Natural killer cell treated with Interleukin-12 subunit alpha and Interleukin-12 subunit beta and Interleukin-15 and Interleukin-18, amount 100 ng/mL, for 72 hours (primary cell): ENCODE data around the gene NOS3. TPM values are rescaled to one million over a fixed set of nuclear protein-coding genes. Genes with fewer than 3 reads are reported as not detected.

ENCODE experiments used
- ATAC-seq, 2 donors: fragments of 150-1000 bp; cut with Tn5 transposase in 1 of 2; sonication (Bioruptor Pico), chemical (Tn5 transposase) in 1 of 2; 2 replicates each; pipeline ENCODE4 v1.10.0; 2021
- DNase-seq: peaks from one replicate; pipeline ENCODE4 v3.0.0; 2022; ENCODE audit warnings: low spot score
- H3K27ac Mint-ChIP-seq, 2 donors: 1 replicate in 1 of 2; 2 replicates in 1 of 2; pipeline ENCODE4 v1.8.0; 2022; ENCODE audit warnings: mixed read lengths in 2 of 2, mild to moderate bottlenecking in 1 of 2, moderate library complexity in 1 of 2
- H3K27me3 Mint-ChIP-seq, 2 donors: 1 replicate in 1 of 2; 2 replicates in 1 of 2; pipeline ENCODE4 v1.8.0; 2022; ENCODE audit warnings: mixed read lengths in 2 of 2
- H3K36me3 Mint-ChIP-seq: one replicate; pipeline ENCODE4 v1.8.0; 2022; ENCODE audit warnings: mixed read lengths
- H3K4me1 Mint-ChIP-seq, 2 donors: 1 replicate in 1 of 2; 2 replicates in 1 of 2; pipeline ENCODE4 v1.8.0; 2022; ENCODE audit warnings: low read depth in 2 of 2, mixed read lengths in 2 of 2, mild to moderate bottlenecking in 1 of 2
- H3K4me3 Mint-ChIP-seq: one replicate; pipeline ENCODE4 v1.8.0; 2022; ENCODE audit warnings: mixed read lengths
- H3K9me3 Mint-ChIP-seq: 2 replicates; pipeline ENCODE4 v1.8.0; 2022; ENCODE audit warnings: mixed read lengths
- total RNA-seq, 2 donors: library from RNA; stranded (reverse); gene quantifications; one replicate each; pipeline ENCODE4 v1.2.3, GENCODE V29; 2022

The NOS3 gene
- total RNA-seq, 2 donors from 2014 or later: 1.2 to 8.0 TPM

DNA sequence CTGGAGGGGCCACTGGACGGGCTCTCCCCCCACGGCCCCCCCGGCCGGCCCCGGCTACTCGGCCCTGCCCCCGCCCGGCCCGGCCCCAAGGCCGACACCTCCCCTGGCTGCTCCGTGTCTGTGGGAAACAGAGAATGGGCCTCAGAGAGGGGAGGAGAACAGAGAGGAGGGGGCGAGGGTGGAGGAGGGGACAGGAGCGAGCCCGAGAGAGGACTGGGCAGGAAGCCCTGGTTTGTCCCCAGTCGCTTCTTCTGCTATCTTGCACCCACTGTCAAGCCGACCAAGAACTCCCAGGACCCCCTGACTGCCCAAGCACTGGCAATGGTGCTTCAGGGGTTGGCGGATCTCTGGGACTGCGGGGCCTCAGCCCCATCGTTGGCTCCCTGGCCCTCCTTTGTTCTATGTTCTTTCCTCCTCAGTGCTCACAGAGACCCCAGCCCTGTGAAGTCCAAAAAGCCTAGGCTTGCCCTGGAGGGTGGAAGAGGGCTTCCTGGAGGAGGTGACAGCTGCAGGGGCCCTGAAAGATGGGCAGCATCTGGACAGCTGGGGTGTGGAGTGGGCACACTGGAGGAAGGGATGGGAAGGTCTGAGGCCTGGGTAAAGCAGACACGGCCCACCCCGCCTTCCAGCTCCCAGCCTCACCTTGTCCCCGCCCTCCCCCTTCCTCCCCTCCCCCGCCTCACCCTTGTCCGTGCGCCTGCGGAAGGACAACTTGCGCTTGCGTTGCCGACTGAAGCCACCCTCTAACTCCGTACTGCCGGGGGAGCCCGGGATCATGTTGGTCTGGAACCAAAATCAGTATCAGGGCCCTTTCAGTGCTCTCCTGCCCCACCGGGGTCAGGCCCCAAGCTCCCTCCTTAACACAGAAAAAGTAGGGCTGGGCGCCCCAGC lies 42.8 kb upstream of the NOS3 start:
- no peaks in the 10 kb centered on the region for H3K4me1 Mint-ChIP-seq
- DNase-seq (peak; percentile 49), ATAC-seq (no peak)
- no peak overlapping the region for H3K27ac Mint-ChIP-seq
- peaks cover 5 to 8% of the 10 kb centered on the region in 2 donors for H3K27me3 Mint-ChIP-seq
- H3K36me3 Mint-ChIP-seq: no peaks in the 10 kb centered on the region
- H3K4me3 Mint-ChIP-seq: no peak overlapping the region
- no peaks in the 10 kb centered on the region for H3K9me3 Mint-ChIP-seq

GRCh38 chr7:150948791-150949251 lies 42.0 kb upstream of the NOS3 start:
- Mint-ChIP-seq H3K36me3 (no peaks in the 10 kb centered on the region), H3K27me3 (peaks cover 5 to 8% of the 10 kb centered on the region in 2 donors), H3K9me3 (no peaks in the 10 kb centered on the region), H3K27ac (no peak overlapping the region), H3K4me1 (no peaks in the 10 kb centered on the region), H3K4me3 (no peak overlapping the region)
- no peak for ATAC-seq
- peak; percentile 51 for DNase-seq

DNA sequence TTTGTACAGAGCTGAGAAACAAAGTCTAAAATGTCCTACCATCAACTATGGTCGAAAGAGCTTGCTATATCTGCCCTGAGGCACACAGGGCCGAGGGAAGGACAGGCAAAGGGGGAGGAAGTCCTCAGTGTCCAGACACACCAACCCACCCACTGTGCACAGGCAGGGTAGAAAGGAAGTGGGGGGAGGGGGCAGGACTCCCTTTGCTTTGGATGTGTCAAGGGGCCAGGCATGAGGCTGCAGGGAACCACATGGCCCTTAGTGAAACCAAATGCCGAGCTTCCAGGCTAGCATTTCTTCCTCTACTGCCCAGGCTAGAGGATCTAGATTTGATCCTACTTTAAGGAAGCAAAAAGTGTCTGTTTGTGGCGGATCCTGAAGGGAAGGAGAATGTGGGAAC lies 41.3 kb upstream of the NOS3 start:
- Mint-ChIP-seq H3K4me1 (no peaks in the 10 kb centered on the region), H3K27me3 (peaks cover 5 to 8% of the 10 kb centered on the region in 2 donors), H3K36me3 (no peaks in the 10 kb centered on the region), H3K27ac (no peak overlapping the region), H3K9me3 (no peaks in the 10 kb centered on the region), H3K4me3 (no peak overlapping the region)
- ATAC-seq (no peak), DNase-seq (no peak)

DNA sequence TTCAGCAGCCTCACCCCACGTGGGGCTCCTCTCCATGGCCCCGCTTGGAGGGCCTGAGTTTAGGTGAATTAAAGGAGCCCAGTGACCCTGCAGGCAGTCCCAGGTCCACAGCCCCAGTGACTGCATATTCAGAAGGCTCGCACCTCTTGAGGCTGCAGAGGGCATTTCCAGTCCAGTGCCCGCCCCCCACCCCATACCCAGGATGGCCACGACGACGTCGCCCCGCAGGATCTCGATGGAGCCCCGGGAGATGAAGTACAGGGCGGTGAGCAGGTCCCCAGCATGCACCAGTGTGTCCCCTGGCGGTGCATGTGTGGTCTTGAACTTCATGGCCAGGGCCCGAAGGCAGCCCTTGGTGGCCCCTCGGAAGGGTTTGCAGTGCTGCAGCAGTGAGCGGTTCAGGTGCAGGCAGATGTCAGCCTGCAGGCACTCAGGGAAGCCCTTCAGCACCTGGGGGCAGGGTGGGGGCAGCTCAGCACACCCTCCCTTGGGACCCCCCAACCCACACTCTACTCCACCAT lies 40.8 kb upstream of the NOS3 start:
- DNase-seq (peak; percentile 53), ATAC-seq (no peak)
- Mint-ChIP-seq H3K27me3 (peaks cover 5 to 8% of the 10 kb centered on the region in 2 donors), H3K4me3 (no peak overlapping the region), H3K36me3 (no peaks in the 10 kb centered on the region), H3K27ac (no peak overlapping the region), H3K9me3 (no peaks in the 10 kb centered on the region), H3K4me1 (no peaks in the 10 kb centered on the region)

- Mint-ChIP-seq H3K36me3 (no peaks in the 10 kb centered on the region), H3K4me3 (no peak overlapping the region), H3K27ac (no peak overlapping the region), H3K4me1 (no peaks in the 10 kb centered on the region), H3K9me3 (no peaks in the 10 kb centered on the region), H3K27me3 (peaks cover 2 to 6% of the 10 kb centered on the region in 2 donors)
- DNase-seq: no peak
- no peak for ATAC-seq
Measured at GRCh38 chr7:150950496-150951180, 40.2 kb upstream of the NOS3 start.

GRCh38 chr7:150951181-150951520 lies 39.7 kb upstream of the NOS3 start:
- DNase-seq (no peak), ATAC-seq (no peak)
- Mint-ChIP-seq H3K36me3 (no peaks in the 10 kb centered on the region), H3K4me3 (no peak overlapping the region), H3K4me1 (no peaks in the 10 kb centered on the region), H3K27me3 (peaks cover 0 to 9% of the 10 kb centered on the region in 2 donors), H3K27ac (no peak overlapping the region), H3K9me3 (no peaks in the 10 kb centered on the region)

GRCh38 chr7:150951521-150951920 lies 39.3 kb upstream of the NOS3 start:
- H3K4me1 Mint-ChIP-seq: no peaks in the 10 kb centered on the region
- peaks cover under 1 to 9% of the 10 kb centered on the region in 2 donors for H3K27me3 Mint-ChIP-seq
- DNase-seq: no peak
- no peak overlapping the region for H3K27ac Mint-ChIP-seq
- H3K4me3 Mint-ChIP-seq: no peak overlapping the region
- ATAC-seq: no peak
- H3K36me3 Mint-ChIP-seq: no peaks in the 10 kb centered on the region
- no peaks in the 10 kb centered on the region for H3K9me3 Mint-ChIP-seq

DNA sequence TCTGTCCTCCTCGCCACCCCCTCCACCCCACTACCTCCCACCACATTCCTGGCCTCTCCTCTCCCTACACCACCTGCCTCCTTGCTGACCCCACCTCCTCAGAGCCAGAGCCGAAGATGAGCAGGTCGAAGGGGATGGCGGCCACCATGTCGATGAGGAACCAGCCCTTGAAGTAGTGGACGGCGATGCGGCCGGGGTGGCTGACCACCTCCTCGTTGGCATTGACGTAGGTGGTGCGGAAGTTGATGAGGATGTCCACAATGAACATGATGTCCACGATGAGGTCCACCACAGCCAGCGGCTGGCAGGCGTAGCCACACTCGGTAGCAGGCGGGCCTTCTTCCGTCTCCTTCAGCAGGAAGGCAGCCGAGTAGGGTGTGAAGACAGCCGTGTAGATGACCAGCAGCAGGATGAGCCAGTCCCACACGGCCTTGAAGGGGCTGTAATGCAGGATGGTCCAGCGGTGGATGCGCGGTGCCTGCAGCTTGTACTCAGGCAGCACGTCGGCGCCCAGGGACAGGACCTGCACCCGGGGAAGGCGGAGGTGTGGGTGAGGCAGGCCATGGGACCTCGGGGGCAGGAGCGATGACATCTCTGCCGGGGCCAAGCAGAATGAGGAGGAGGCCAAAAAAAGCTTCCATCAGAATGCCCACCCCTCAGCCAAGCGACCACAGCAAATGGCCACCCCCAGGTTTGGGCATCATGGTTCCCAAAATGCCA lies 38.3 kb upstream of the NOS3 start:
- Mint-ChIP-seq H3K27ac (no peak overlapping the region), H3K36me3 (no peaks in the 10 kb centered on the region), H3K27me3 (peaks cover 10 to 17% of the 10 kb centered on the region in 2 donors), H3K4me1 (no peaks in the 10 kb centered on the region), H3K4me3 (no peak overlapping the region), H3K9me3 (no peaks in the 10 kb centered on the region)
- no peak for ATAC-seq
- no peak for DNase-seq

DNA sequence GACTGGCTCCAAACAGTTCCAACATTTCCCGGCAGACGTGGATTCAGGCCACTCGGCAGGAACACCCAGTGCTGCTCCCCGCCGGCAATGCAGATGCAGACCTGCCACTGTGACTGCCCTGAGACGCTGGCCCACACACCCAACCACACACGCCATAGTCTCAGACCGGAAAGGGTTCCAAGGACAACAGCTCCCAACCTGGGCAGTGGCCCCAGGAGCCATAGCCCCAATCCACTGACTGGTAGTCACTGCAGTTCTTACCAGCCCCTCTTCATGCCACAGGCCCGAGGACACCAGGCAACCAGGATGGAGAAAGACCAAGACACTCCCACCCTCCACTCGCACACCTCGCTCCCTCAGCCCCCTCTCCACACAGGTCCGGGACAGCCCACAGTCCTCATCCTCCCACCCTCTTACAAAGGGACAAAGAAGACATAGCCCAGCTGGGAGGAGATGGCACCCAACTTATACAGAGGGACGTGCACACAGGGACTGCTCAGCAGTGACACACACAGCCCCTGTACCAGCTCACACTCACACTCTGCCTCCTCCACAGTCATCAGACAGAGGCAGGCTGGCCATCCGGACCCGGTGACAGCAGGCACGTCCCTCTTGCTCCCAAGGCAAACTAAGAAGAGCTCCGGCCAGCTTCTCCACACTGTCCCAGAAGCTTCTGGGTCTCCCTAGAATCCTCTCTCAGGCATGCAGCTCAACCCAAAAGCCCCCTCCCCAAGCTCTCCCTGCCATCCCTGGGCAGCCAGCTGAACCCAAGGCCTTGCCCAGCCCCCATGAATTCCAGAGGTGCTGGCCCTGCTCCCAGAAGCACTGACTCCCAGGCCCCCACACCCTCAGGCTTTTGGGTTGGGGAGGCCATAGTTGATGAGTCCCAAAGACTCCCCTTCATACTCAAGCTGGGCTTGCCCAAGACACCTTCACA lies 37.5 kb upstream of the NOS3 start:
- H3K27me3 Mint-ChIP-seq: peaks cover 13 to 18% of the 10 kb centered on the region in 2 donors
- H3K4me1 Mint-ChIP-seq: no peaks in the 10 kb centered on the region
- DNase-seq (no peak), ATAC-seq (no peak)
- no peak overlapping the region for H3K4me3 Mint-ChIP-seq
- H3K27ac Mint-ChIP-seq: no peak overlapping the region
- H3K9me3 Mint-ChIP-seq: no peaks in the 10 kb centered on the region
- no peaks in the 10 kb centered on the region for H3K36me3 Mint-ChIP-seq

DNA sequence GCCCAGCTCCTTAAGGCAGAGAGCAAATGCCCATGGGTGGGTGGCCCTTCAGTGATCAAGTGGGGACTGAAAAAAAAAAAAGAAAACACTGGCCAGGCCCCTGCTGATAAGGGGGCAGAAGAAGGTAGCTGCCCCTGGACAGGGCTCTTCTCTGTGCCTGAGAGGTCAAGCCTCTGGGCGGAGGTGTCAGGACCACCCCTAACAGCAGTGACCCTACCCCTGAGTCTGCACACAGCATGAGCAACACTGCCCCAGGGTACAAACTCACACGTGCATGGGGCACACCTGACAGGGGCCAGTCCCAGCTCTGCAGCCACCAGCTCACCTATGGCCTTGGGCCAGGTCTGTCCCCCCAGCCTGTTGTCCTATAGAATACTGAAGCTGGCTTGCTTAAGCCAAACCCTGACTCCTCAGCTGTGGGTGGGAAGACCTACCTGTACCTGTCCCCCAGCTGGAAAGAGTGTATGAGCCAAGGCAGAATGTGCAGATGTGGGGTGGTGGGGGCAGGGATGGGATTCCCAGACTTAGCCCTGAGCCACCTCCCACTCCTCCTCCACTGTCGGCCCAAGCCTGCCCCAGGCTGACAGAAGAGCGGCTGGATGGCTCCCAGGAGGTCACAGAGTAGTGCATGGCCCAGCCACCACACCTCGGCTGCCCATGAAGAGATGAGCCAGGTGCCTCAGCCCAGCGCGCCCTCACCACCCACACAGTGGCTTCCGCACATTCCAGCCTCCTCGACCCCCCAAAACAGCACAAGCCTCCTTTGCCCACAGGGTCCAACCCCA lies 36.4 kb upstream of the NOS3 start:
- no peak overlapping the region for H3K27ac Mint-ChIP-seq
- no peaks in the 10 kb centered on the region for H3K36me3 Mint-ChIP-seq
- no peaks in the 10 kb centered on the region for H3K9me3 Mint-ChIP-seq
- ATAC-seq (no peak), DNase-seq (no peak)
- no peak overlapping the region for H3K4me3 Mint-ChIP-seq
- peaks cover 21 to 24% of the 10 kb centered on the region in 2 donors for H3K27me3 Mint-ChIP-seq
- H3K4me1 Mint-ChIP-seq: no peaks in the 10 kb centered on the region

DNA sequence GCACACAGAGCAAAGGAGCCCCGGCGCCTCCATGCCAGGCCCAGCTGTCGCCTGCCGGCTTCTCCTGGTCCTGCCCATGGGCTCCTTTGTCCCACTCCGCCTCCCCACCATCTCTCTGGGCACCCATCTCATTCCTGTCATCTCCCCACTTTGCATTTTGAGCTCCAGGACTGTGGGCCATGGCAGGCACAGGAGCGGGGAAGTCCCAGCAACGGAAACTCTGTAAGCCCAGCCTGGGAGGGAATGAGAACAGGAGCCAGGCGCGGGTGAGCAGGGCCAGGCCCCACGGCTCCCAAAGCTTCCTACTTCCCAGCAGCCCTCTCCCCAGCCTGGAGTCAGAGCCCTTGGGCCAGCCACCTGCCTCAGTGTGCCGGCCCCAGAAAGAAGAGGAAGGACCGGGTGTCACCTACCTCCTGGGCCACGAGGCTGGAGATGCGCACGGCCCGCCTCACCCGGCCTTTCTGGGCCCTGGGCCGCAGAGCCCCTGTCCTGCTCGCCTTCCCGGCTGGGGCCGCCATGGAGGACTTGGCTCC lies 35.8 kb upstream of the NOS3 start:
- Mint-ChIP-seq H3K4me3 (no peak overlapping the region), H3K27me3 (peaks cover 27 to 30% of the 10 kb centered on the region in 2 donors), H3K4me1 (peaks cover 0 to 3% of the 10 kb centered on the region in 2 donors), H3K27ac (no peak overlapping the region), H3K9me3 (no peaks in the 10 kb centered on the region), H3K36me3 (no peaks in the 10 kb centered on the region)
- ATAC-seq (no peak), DNase-seq (no peak)
